ENCODE results near the gene ZDHHC12.
A peak's percentile ranks its signal among the peaks of the same experiment; 100 is the strongest.

ZDHHC12 gene

GRCh38 chr9:128732576-128732975, 8.6 kb upstream of the ZDHHC12 start:
- peak overlapping the region in 2 of 3 experiments; percentile 44 to 95 for H3K27ac Mint-ChIP-seq
- peaks cover 26% of the 10 kb centered on the region for H3K36me3 Mint-ChIP-seq (ENCODE audit: low read depth)
- H3K9me3 Mint-ChIP-seq: no peaks in the 10 kb centered on the region
- peaks cover 13% of the 10 kb centered on the region for H3K4me1 Mint-ChIP-seq
- no peaks in the 10 kb centered on the region for H3K27me3 Mint-ChIP-seq (ENCODE audit: low read depth)
- TF ChIP-seq, protein P1, sequence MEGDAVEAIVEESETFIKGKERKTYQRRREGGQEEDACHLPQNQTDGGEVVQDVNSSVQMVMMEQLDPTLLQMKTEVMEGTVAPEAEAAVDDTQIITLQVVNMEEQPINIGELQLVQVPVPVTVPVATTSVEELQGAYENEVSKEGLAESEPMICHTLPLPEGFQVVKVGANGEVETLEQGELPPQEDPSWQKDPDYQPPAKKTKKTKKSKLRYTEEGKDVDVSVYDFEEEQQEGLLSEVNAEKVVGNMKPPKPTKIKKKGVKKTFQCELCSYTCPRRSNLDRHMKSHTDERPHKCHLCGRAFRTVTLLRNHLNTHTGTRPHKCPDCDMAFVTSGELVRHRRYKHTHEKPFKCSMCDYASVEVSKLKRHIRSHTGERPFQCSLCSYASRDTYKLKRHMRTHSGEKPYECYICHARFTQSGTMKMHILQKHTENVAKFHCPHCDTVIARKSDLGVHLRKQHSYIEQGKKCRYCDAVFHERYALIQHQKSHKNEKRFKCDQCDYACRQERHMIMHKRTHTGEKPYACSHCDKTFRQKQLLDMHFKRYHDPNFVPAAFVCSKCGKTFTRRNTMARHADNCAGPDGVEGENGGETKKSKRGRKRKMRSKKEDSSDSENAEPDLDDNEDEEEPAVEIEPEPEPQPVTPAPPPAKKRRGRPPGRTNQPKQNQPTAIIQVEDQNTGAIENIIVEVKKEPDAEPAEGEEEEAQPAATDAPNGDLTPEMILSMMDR (IDR thresholded peaks at IDR 0.05; ENCODE audit: unreplicated experiment in 3 of 3): no peak
- H3K4me3 Mint-ChIP-seq: no peak overlapping the region

- H3K27me3 Mint-ChIP-seq (ENCODE audit: low read depth): no peaks in the 10 kb centered on the region
- TF ChIP-seq, protein P1 (IDR thresholded peaks at IDR 0.05; ENCODE audit: unreplicated experiment in 3 of 3): no peak
- H3K27ac Mint-ChIP-seq: no peak overlapping the region
- H3K4me1 Mint-ChIP-seq: peaks cover 13% of the 10 kb centered on the region
- H3K4me3 Mint-ChIP-seq: no peak overlapping the region
- no peaks in the 10 kb centered on the region for H3K9me3 Mint-ChIP-seq
- peaks cover 21% of the 10 kb centered on the region for H3K36me3 Mint-ChIP-seq (ENCODE audit: low read depth)
These were observed 7.8 kb upstream of the ZDHHC12 start for GRCh38 chr9:128731691-128732090.

- H3K27me3 Mint-ChIP-seq (ENCODE audit: low read depth): no peaks in the 10 kb centered on the region
- H3K27ac Mint-ChIP-seq: no peak overlapping the region
- H3K4me1 Mint-ChIP-seq: peaks cover 13% of the 10 kb centered on the region
- H3K9me3 Mint-ChIP-seq: no peaks in the 10 kb centered on the region
- TF ChIP-seq, protein P1 (IDR thresholded peaks at IDR 0.05; ENCODE audit: unreplicated experiment in 3 of 3): no peak
- peaks cover 21% of the 10 kb centered on the region for H3K36me3 Mint-ChIP-seq (ENCODE audit: low read depth)
- H3K4me3 Mint-ChIP-seq: no peak overlapping the region
These were observed 7.2 kb upstream of the ZDHHC12 start for GRCh38 chr9:128731093-128731492.

GRCh38 chr9:128729766-128730517, 6.0 kb upstream of the ZDHHC12 start:
- Mint-ChIP-seq H3K4me3 (no peak overlapping the region), H3K27me3 (ENCODE audit: low read depth) (no peaks in the 10 kb centered on the region), H3K9me3 (no peaks in the 10 kb centered on the region), H3K36me3 (ENCODE audit: low read depth) (peaks cover 14% of the 10 kb centered on the region), H3K4me1 (peaks cover 10% of the 10 kb centered on the region), H3K27ac (peak overlapping the region; percentile 10 to 41 (median 33))
- TF ChIP-seq, protein P1 (IDR thresholded peaks at IDR 0.05; ENCODE audit: unreplicated experiment in 3 of 3): no peak

GRCh38 chr9:128729302-128729701, 5.4 kb upstream of the ZDHHC12 start:
- peaks cover 16% of the 10 kb centered on the region for H3K4me1 Mint-ChIP-seq
- H3K36me3 Mint-ChIP-seq (ENCODE audit: low read depth): peaks cover 10% of the 10 kb centered on the region
- no peaks in the 10 kb centered on the region for H3K9me3 Mint-ChIP-seq
- no peak overlapping the region for H3K4me3 Mint-ChIP-seq
- H3K27ac Mint-ChIP-seq: peak overlapping the region; percentile 33 to 72 (median 41)
- TF ChIP-seq, protein P1 (IDR thresholded peaks at IDR 0.05; ENCODE audit: unreplicated experiment in 3 of 3): no peak
- H3K27me3 Mint-ChIP-seq (ENCODE audit: low read depth): no peaks in the 10 kb centered on the region

- peaks cover 19% of the 10 kb centered on the region for H3K4me1 Mint-ChIP-seq
- TF ChIP-seq, protein P1 (IDR thresholded peaks at IDR 0.05; ENCODE audit: unreplicated experiment in 3 of 3): no peak
- no peaks in the 10 kb centered on the region for H3K27me3 Mint-ChIP-seq (ENCODE audit: low read depth)
- H3K36me3 Mint-ChIP-seq (ENCODE audit: low read depth): peaks cover 8% of the 10 kb centered on the region
- no peak overlapping the region for H3K27ac Mint-ChIP-seq
- no peaks in the 10 kb centered on the region for H3K9me3 Mint-ChIP-seq
- no peak overlapping the region for H3K4me3 Mint-ChIP-seq
These were observed 4.4 kb upstream of the ZDHHC12 start for GRCh38 chr9:128728298-128728697.
